PFSK-1 (cell line): ENCODE measurements around the gene ADH4.

ENCODE experiments used
- POLR2AphosphoS5 ChIP-seq: IDR thresholded peaks from 2 replicates; pipeline ENCODE4 v1.6.1; 2012; ENCODE audit warnings: low read depth, mild to moderate bottlenecking, control low read depth, low read length, moderate library complexity
- REST ChIP-seq, 2 experiments: IDR thresholded peaks; 2 replicates each; pipeline versions ENCODE4 v1.6.1 to v1.8.0; 2011 to 2012; ENCODE audit warnings: low read depth in 2 of 2, low read length in 2 of 2, control low read depth in 1 of 2, inconsistent platforms in 1 of 2, mild to moderate bottlenecking in 1 of 2, moderate library complexity in 1 of 2; ENCODE audit not compliant: insufficient read depth in 1 of 2
- SIN3A ChIP-seq: IDR thresholded peaks from 2 replicates; pipeline ENCODE4 v1.6.1; 2012; ENCODE audit warnings: mild to moderate bottlenecking, low read length, moderate library complexity, borderline replicate concordance; ENCODE audit not compliant: insufficient read depth

GRCh38 chr4:99135541-99136162 lies 8.4 kb downstream of the ADH4 start:
- no peak for TF ChIP-seq SIN3A
- no peak for TF ChIP-seq POLR2AphosphoS5
- no peak for TF ChIP-seq REST (IDR thresholded peaks at IDR 0.05; ENCODE audit: insufficient read depth in 1 of 2, low read depth in 2 of 2, low read length in 2 of 2)
